ENCODE measurements around the gene SYF2.

SYF2 gene

DNA sequence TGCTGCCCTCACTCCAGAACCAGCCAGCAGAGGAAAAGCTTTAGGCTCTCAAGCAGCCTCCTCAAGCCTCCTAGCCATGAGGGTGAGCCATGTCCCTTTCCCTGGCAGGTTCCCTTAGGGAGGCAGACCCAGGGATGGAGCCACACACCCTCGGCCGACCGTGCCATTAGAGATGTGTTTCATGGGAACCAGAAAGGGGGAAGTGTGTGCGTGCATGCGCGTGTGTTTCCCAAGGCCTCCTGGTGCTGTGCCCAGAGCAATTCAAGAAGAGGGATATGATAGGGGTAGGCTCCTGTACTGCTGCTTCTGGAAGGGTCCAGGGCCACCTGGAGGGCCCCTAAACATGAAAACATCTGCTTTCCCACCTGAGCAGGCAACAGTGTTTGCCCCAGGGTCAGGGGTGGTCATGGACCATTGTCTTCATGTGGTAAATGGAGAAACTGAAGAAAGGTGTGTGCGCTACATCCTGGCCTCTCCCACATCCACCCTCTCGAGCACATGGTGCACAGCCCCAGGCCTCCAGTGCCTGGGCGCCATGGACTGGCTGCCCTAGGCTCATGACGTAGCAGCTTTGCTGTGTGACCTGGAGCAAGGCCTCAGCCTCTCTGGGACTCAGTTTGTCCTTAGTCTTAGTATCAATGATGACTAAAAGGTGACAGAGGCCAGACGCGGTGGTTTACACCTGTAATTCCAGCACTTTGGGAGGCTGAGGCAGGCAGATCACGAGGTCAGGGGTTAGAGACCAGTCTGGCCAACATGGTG is 48.1 kb downstream of the SYF2 start:
- no peak for DNase-seq (ENCODE audit: low read depth)

DNA sequence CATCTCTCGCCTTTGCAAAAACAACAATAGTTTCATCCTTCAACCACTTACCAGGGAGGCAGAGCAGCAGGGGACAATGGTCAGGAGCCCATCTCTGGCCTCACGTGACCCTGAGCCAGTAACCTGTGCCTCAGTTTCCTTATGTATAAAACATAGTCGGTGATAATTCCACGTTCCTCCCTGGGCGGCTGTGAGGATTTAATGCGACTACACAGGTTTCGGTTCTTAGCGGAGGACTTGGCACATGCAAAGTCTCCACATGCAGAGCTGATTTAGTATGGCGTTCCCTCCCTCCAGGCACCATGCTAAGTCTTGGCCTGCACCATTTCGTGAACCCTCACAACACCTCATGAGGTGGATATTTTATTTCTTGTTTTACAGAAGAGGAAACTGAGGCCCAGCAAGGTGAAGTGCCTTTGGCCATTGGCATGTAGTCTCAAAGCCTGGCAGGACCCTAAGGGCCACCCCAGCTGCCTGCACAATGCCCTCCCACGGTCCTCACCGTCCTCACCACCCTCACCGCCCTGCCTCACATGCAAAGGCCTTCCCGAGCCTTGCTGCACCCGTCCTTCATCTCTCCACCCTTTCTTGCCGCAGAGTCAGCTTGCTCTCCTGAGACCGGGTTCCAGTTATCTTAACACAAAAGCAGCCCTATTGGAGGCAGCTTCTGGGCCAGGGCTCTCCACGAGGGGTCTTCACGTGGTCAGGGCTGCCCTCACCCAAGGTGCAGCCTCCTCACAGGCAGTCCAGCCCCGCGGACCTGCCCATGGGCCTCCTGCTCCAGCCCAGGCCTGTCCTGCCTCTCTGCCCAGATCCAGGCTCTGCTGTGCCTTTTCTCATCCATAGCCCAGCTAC is 48.9 kb downstream of the SYF2 start:
- DNase-seq (ENCODE audit: low read depth) = no peak

DNA sequence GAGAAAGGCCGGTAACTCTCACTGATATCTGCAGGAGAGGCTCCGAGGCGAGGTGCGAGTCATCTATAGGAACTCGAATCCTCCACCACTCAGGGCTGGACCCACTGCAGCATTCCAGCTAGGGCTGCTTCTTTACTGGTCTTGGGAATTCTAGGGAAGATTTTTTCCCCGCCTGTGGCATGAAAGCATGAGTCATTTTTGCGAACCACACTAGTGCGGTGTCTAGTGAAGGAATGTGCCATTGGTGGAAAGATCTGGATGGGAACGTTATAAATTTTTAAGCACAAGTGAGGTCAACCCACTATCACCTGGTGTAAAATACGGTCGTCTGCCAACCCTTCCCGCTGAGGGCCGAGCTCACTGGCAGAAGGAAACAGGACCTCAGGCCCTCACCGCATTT is 49.7 kb downstream of the SYF2 start:
- DNase-seq (ENCODE audit: low read depth) = no peak

DNA sequence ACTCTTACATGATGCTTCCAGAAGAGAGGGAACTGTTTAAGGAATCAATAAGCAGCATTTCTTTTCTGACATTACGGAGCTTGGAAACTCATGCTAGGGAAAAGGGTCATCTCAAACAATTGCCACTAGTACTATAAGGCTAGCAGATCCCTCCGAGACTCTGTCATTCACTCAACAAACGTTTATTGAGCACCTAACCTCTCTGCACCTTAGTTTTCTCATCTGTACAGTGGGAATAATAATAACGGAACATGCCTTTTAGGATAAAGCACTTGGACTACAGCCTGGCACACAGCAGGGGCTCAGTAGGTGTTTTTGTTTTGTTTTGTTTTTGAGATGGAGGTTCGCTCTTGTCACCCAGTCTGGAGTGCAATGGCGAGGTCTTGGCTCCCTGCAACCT is 51.3 kb downstream of the SYF2 start:
- no peak for DNase-seq (ENCODE audit: low read depth)

DNA sequence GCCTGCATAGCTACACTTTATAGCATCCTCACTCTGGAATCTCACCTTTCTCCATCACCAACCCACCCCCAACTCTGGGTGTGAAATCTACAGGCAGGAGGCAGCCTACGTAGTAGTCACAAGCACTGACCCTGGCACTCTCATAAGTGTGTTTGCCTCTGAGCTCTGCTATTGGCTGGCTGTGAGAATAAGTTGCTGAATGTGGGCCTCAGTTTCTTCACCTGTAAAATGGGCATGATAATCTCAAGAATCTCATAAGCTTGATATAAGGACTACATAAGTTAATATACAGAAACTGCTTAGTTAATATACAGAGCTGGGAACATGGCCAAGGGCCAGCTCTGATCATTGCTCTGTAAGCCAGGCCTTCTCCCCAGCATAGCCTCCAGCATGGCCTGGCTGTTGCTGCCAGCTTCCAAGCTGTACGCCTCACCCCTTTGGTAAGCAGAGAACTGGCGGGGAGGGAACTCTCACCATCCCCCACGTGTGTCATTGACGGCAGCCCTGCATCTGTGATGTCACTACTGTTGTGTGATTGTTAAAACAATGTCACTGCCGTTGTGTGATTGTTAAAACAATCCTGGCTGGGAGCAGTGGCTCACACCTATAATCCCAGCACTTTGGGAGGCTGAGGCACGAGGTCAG is 53.3 kb downstream of the SYF2 start:
- no peak for DNase-seq (ENCODE audit: low read depth)

DNA sequence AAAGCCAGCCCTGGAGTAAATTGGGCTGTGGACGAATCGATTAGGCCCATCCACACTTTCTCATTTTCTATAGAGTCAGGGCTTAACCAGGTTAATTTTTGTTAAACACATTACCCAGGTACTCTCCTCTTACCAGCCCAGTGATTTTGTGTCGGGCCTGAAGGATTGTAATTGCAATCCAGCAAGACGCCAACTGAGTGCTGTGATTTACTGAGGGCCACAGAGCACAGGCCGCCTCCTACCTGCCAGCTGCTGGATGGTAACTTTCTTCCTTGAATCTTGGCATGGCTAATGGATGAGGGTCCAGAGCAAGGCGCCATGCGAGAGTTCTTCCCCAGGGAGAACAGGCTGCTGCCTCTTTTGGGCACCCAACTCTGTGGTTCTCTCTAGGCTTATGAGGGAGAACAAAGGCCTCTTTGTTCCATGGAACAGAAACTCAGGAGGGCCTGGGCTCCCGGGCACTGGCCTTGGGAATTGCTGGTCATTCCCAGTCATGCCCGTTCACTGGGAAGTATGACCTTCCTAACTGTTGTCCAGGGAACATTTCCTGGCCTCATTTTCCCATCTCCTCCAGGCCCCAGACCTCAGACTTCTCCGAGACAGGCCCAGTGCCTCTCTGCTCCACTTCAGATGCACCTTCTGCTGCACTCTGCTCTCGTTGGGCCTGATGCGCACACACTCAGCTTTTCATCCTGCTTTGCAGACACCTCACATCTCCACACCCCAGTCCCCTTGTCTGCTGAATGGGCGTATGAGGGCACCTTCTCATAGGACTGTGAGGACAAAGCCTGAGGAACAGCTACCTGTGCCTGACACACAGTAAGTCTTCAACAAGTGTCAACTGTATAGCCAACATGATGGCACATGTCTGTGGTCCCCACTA is 57.3 kb downstream of the SYF2 start:
- DNase-seq (ENCODE audit: low read depth) = no peak

DNA sequence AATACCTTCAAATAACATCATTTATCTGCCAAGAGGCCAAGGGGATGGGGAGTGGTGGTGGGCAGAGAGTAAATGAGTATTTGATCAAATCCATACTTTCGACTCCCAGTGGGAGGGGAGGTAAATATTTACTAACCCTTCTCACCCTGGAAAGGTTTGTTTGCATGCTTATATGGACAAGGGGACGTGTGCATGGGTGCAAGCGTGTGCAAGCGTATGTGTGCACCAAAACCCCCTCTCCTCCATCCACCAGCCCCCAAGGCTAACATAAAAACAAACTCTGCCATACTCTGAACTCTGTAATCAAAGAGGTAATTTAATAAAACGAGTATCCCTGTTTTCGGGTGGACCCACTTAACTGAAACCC is 58.0 kb downstream of the SYF2 start:
- no peak for DNase-seq (ENCODE audit: low read depth)

DNA sequence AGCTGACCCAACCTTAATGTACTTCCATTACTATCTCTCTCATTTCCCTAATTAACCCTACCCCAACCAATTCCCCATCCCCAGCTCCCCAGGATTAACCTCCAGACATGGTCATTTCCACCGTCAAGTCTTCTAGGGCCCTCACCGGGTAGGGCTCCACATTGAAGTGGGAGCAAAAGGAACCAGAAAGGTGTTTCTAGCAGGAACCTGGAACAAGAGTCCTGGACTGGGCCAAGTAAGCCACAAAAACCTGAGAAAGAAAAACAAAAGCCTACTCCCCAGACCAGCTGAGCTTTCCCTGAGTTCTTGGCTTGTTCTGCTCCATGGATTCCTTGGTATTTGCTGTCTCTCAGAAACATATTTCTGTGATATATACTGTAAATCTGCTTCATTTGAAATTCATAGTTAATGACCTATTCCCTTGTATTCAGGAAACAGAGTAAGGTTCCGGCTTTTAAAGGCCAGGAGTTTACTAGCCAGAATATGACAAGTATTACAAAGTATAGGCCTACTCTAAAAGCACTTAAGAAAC is 58.4 kb downstream of the SYF2 start:
- no peak for DNase-seq (ENCODE audit: low read depth)
